ENCODE results near the gene PSMA5. TPM values are rescaled to one million over a fixed set of nuclear protein-coding genes. Genes with fewer than 3 reads are reported as not detected.

PSMA5 gene
- total RNA-seq, 1 donor from 2014 or later: 2.6 TPM

GRCh38 chr1:109441069-109441468 is 14.8 kb upstream of the PSMA5 start:
- TF ChIP-seq CTCF (IDR thresholded peaks at IDR 0.05): no peak
- Histone ChIP-seq H3K4me3 (no peak overlapping the region), H3K27ac (no peak overlapping the region), H3K36me3 (no peaks in the 10 kb centered on the region), H3K9me3 (no peaks in the 10 kb centered on the region), H3K4me1 (no peaks in the 10 kb centered on the region), H3K27me3 (no peaks in the 10 kb centered on the region)
- no peak for DNase-seq (ENCODE audit: low spot score in 2 of 2)
- intact Hi-C loops (cut with DNase I): no loop called here

GRCh38 chr1:109438798-109439297 is 12.6 kb upstream of the PSMA5 start:
- no peaks in the 10 kb centered on the region for H3K27me3 ChIP-seq
- DNase-seq (ENCODE audit: low spot score in 2 of 2): no peak
- no peaks in the 10 kb centered on the region for H3K9me3 ChIP-seq
- no peaks in the 10 kb centered on the region for H3K4me1 ChIP-seq
- H3K27ac ChIP-seq: no peak overlapping the region
- H3K36me3 ChIP-seq: no peaks in the 10 kb centered on the region
- no peak overlapping the region for H3K4me3 ChIP-seq
- TF ChIP-seq CTCF (IDR thresholded peaks at IDR 0.05): no peak
- intact Hi-C loops (cut with DNase I): no loop called here

GRCh38 chr1:109434484-109434883 is 8.2 kb upstream of the PSMA5 start:
- no peak for DNase-seq (ENCODE audit: low spot score in 2 of 2)
- intact Hi-C loops (cut with DNase I): no loop called here
- TF ChIP-seq CTCF (IDR thresholded peaks at IDR 0.05): no peak
- Histone ChIP-seq H3K27me3 (no peaks in the 10 kb centered on the region), H3K4me1 (no peaks in the 10 kb centered on the region), H3K4me3 (no peak overlapping the region), H3K9me3 (no peaks in the 10 kb centered on the region), H3K36me3 (no peaks in the 10 kb centered on the region), H3K27ac (no peak overlapping the region)

GRCh38 chr1:109433322-109433721 is 7.1 kb upstream of the PSMA5 start:
- no peaks in the 10 kb centered on the region for H3K36me3 ChIP-seq
- TF ChIP-seq CTCF (IDR thresholded peaks at IDR 0.05): no peak
- no peak overlapping the region for H3K27ac ChIP-seq
- no peak overlapping the region for H3K4me3 ChIP-seq
- no peak for DNase-seq (ENCODE audit: low spot score in 2 of 2)
- no peaks in the 10 kb centered on the region for H3K27me3 ChIP-seq
- intact Hi-C loops (cut with DNase I): no loop called here
- H3K4me1 ChIP-seq: no peaks in the 10 kb centered on the region
- H3K9me3 ChIP-seq: no peaks in the 10 kb centered on the region

- H3K36me3 ChIP-seq: no peaks in the 10 kb centered on the region
- no peaks in the 10 kb centered on the region for H3K27me3 ChIP-seq
- H3K27ac ChIP-seq: no peak overlapping the region
- intact Hi-C loops (cut with DNase I): no loop called here
- no peak for TF ChIP-seq CTCF (IDR thresholded peaks at IDR 0.05)
- H3K4me3 ChIP-seq: no peak overlapping the region
- peaks cover 0 to 3% of the 10 kb centered on the region in 2 donors for H3K4me1 ChIP-seq
- no peak for DNase-seq (ENCODE audit: low spot score in 2 of 2)
- H3K9me3 ChIP-seq: no peaks in the 10 kb centered on the region
Observed at GRCh38 chr1:109432336-109432735, 6.1 kb upstream of the PSMA5 start.

GRCh38 chr1:109427171-109427467 is 871 bp upstream of the PSMA5 start:
- no peak for DNase-seq (ENCODE audit: low spot score in 2 of 2)
- Histone ChIP-seq H3K4me3 (peak overlapping the region; percentile 77 to 87), H3K27ac (peak overlapping the region; percentile 87), H3K4me1 (peaks cover 4 to 12% of the 10 kb centered on the region in 2 donors), H3K27me3 (no peaks in the 10 kb centered on the region), H3K9me3 (no peaks in the 10 kb centered on the region), H3K36me3 (no peaks in the 10 kb centered on the region)
- TF ChIP-seq CTCF (IDR thresholded peaks at IDR 0.05): no peak
- intact Hi-C loops (cut with DNase I): loop anchor here (1.0 to 5.0 kb wide), 3 partner anchors 39 to 465 kb away; partner anchors contain the start of genes CLCC1 and SYPL2
